GM23338 (cell line): ENCODE results near the gene BPI. TPM values are rescaled to one million over a fixed set of nuclear protein-coding genes. Genes with fewer than 3 reads are reported as not detected.

Experiments
- ATAC-seq: fragments of 200-7000 bp; cut with Tn5 transposase; 3 replicates; pipeline ENCODE4 v1.9.1; 2020
- DNase-seq: peaks from one replicate; pipeline ENCODE4 v3.0.0-alpha.2; 2015; ENCODE audit warnings: low spot score
- H2AFZ ChIP-seq: fragments of 200-600 bp; sonication (generic); 2 replicates; pipeline ENCODE4 v1.8.0; 2016; ENCODE audit warnings: antibody characterized with exemption, mild to moderate bottlenecking, moderate library complexity
- H3F3A ChIP-seq: fragments of 200-600 bp; sonication (generic); replicated peaks from 2 replicates; pipeline ENCODE4 v1.8.0; 2017; ENCODE audit warnings: antibody characterized with exemption, mixed run types, low read depth
- H3K27ac ChIP-seq: fragments of 200-600 bp; sonication (generic); 2 replicates; pipeline ENCODE4 v1.6.1; 2016; ENCODE audit warnings: low read depth
- H3K27me3 ChIP-seq: fragments of 200-600 bp; sonication (generic); 2 replicates; pipeline ENCODE4 v1.8.0; 2016; ENCODE audit warnings: mild to moderate bottlenecking, mixed run types, moderate library complexity; ENCODE audit not compliant: insufficient read depth
- H3K36me3 ChIP-seq: fragments of 200-600 bp; sonication (generic); 2 replicates; pipeline ENCODE4 v1.8.0; 2016; ENCODE audit warnings: mild to moderate bottlenecking; ENCODE audit not compliant: insufficient read depth
- H3K4me1 ChIP-seq: fragments of 200-600 bp; sonication (generic); 2 replicates; pipeline ENCODE4 v1.8.0; 2016; ENCODE audit warnings: mild to moderate bottlenecking, moderate library complexity; ENCODE audit not compliant: insufficient read depth
- H3K4me2 ChIP-seq: fragments of 200-600 bp; sonication (generic); 2 replicates; pipeline ENCODE4 v1.7.1; 2017; ENCODE audit warnings: mixed run types
- H3K4me3 ChIP-seq: fragments of 200-600 bp; sonication (generic); 2 replicates; pipeline ENCODE4 v1.6.1; 2016; ENCODE audit warnings: mixed run types
- H3K79me2 ChIP-seq: fragments of 200-600 bp; sonication (generic); replicated peaks from 2 replicates; pipeline ENCODE4 v1.8.0; 2017; ENCODE audit warnings: mild to moderate bottlenecking; ENCODE audit not compliant: insufficient read depth
- H3K9me2 ChIP-seq: fragments of 200-600 bp; sonication (generic); 2 replicates; pipeline ENCODE4 v1.8.0; 2017; ENCODE audit not compliant: insufficient read depth
- H4K20me1 ChIP-seq: fragments of 200-600 bp; sonication (generic); replicated peaks from 2 replicates; pipeline ENCODE4 v1.8.0; 2017; ENCODE audit warnings: mild to moderate bottlenecking; ENCODE audit not compliant: insufficient read depth
- H3K27ac Mint-ChIP-seq: 2 replicates; pipeline ENCODE4 v1.8.0; 2020; ENCODE audit warnings: inconsistent platforms, mild to moderate bottlenecking, moderate library complexity, mixed read lengths
- H3K27me3 Mint-ChIP-seq: 3 replicates; pipeline ENCODE4 v1.8.0; 2022; ENCODE audit warnings: low read depth, mild to moderate bottlenecking, moderate library complexity, mixed read lengths, inconsistent platforms; ENCODE audit not compliant: insufficient read depth, poor library complexity
- H3K36me3 Mint-ChIP-seq: 3 replicates; pipeline ENCODE4 v1.8.0; 2021; ENCODE audit warnings: low read depth, mild to moderate bottlenecking, inconsistent platforms, moderate library complexity, mixed read lengths
- H3K4me1 Mint-ChIP-seq: 3 replicates; pipeline ENCODE4 v1.8.0; 2020; ENCODE audit warnings: mild to moderate bottlenecking, inconsistent platforms, mixed read lengths
- H3K4me3 Mint-ChIP-seq: 3 replicates; pipeline ENCODE4 v1.8.0; 2021; ENCODE audit warnings: moderate library complexity, mild to moderate bottlenecking, inconsistent platforms, mixed read lengths
- H3K9me3 Mint-ChIP-seq: 3 replicates; pipeline ENCODE4 v1.8.0; 2020; ENCODE audit warnings: moderate library complexity, mild to moderate bottlenecking, inconsistent platforms, mixed read lengths
- CREB1 ChIP-seq: fragments of 250-450 bp; sonication (Bioruptor Pico); IDR thresholded peaks from 2 replicates; pipeline ENCODE4 v1.5.0; 2020; ENCODE audit warnings: low read depth, mild to moderate bottlenecking, moderate library complexity
- EZH2 ChIP-seq: fragments of 200-600 bp; sonication (generic); IDR thresholded peaks from one replicate; pipeline ENCODE4 v1.8.0; 2017; ENCODE audit warnings: antibody characterized with exemption, mild to moderate bottlenecking, low read depth; ENCODE audit not compliant: unreplicated experiment
- EZH2phosphoT487 ChIP-seq: fragments of 200-600 bp; sonication (generic); IDR thresholded peaks from one replicate; pipeline ENCODE4 v1.8.1; 2018; ENCODE audit warnings: antibody characterized with exemption; ENCODE audit not compliant: unreplicated experiment
- JUNB ChIP-seq: IDR thresholded peaks from one replicate; pipeline ENCODE4 v1.6.1; 2016; ENCODE audit warnings: antibody characterized with exemption; ENCODE audit not compliant: unreplicated experiment
- NANOG ChIP-seq: IDR thresholded peaks from 2 replicates; pipeline ENCODE4 v1.6.1; 2016; ENCODE audit warnings: antibody characterized with exemption, borderline replicate concordance
- POLR2AphosphoS5 ChIP-seq: IDR thresholded peaks from 2 replicates; pipeline ENCODE4 v1.6.1; 2016; ENCODE audit warnings: antibody characterized with exemption, low read depth
- STAT1 ChIP-seq: IDR thresholded peaks from one replicate; pipeline ENCODE4 v1.6.1; 2016; ENCODE audit warnings: antibody characterized with exemption; ENCODE audit not compliant: unreplicated experiment
- ZNF114 ChIP-seq: fragments of 250-450 bp; sonication (Bioruptor Pico); IDR thresholded peaks from 2 replicates; pipeline ENCODE4 v1.5.0; 2020; ENCODE audit warnings: mild to moderate bottlenecking, moderate library complexity
- ZNF331 ChIP-seq: fragments of 250-450 bp; sonication (Bioruptor Pico); IDR thresholded peaks from 2 replicates; pipeline ENCODE4 v1.5.0; 2020; ENCODE audit warnings: low read depth, mild to moderate bottlenecking, moderate library complexity
- ZNF462 ChIP-seq: fragments of 250-450 bp; sonication (Bioruptor Pico); IDR thresholded peaks from 2 replicates; pipeline ENCODE4 v1.5.0; 2020; ENCODE audit warnings: mild to moderate bottlenecking, moderate library complexity
- polyA plus RNA-seq: library from polyadenylated mRNA; unstranded; fragments of >200 nt; fragmentation: Nextera tagmentation; extraction: Ambion mirVana; gene quantifications from 2 replicates; pipeline ENCODE4 v1.2.1, GENCODE V29; 2016
- total RNA-seq: library from RNA; depleted of rRNA; stranded (reverse); fragments of >200 nt; shearing (Covaris generic); gene quantifications from 2 replicates; pipeline ENCODE4 v1.2.3, GENCODE V29; 2014
- TF ChIP-seq, protein P1 (sequence below): IDR thresholded peaks from 2 replicates; pipeline ENCODE4 v1.6.1; 2016; ENCODE audit warnings: antibody characterized with exemption
- TF ChIP-seq, protein P2 (sequence below), 2 experiments: fragments of 200-600 bp in 1 of 2; sonication (generic) in 1 of 2; conservative IDR thresholded peaks; 2 replicates each; pipeline versions ENCODE4 v1.5.1 to v1.6.1; 2016 to 2017; ENCODE audit warnings: antibody characterized with exemption in 2 of 2, low read depth in 2 of 2, mild to moderate bottlenecking in 2 of 2, moderate library complexity in 1 of 2
- TF ChIP-seq, protein P3 (sequence below): IDR thresholded peaks from one replicate; pipeline ENCODE4 v1.6.1; 2018; ENCODE audit warnings: antibody characterized with exemption; ENCODE audit not compliant: unreplicated experiment

Gene BPI
- total and polyA plus RNA-seq, 2 experiments from 2014 or later: not detected

DNA sequence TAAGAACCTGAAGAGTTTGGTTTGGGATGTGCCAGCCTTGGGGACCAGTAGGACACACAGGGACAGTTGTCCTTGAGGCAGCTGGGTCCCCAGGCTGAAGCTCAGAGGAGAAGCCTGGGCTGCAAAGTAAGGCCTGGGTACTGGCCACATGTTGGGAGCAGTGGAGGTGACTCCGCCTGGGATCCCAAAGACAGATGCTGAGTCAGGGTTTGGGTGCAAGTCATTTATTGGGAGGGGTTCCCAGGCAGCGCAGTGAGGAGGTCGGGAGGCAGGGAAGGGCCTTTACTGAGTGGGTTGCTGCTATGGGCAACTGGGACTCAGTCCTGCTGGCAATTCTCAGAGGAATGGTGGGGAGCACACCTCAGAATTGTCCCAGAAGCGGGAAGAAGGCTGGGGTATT is 12.4 kb downstream of the BPI start:
- H3K27me3 Mint-ChIP-seq: peaks cover 5% of the 10 kb centered on the region
- H3K4me3 ChIP-seq: no peak overlapping the region

More for the DNA sequence above, 12.4 kb downstream of the BPI start:
- H3K27ac Mint-ChIP-seq: no peak overlapping the region
- TF ChIP-seq NANOG (no peak), STAT1 (no peak), JUNB (no peak), EZH2 (no peak), CREB1 (no peak), ZNF114 (CRISPR knock-in tag) (no peak), POLR2AphosphoS5 (no peak), ZNF462 (CRISPR knock-in tag) (no peak), ZNF331 (no peak), EZH2phosphoT487 (no peak)
- TF ChIP-seq, protein P1, sequence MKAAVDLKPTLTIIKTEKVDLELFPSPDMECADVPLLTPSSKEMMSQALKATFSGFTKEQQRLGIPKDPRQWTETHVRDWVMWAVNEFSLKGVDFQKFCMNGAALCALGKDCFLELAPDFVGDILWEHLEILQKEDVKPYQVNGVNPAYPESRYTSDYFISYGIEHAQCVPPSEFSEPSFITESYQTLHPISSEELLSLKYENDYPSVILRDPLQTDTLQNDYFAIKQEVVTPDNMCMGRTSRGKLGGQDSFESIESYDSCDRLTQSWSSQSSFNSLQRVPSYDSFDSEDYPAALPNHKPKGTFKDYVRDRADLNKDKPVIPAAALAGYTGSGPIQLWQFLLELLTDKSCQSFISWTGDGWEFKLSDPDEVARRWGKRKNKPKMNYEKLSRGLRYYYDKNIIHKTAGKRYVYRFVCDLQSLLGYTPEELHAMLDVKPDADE: no peak
- TF ChIP-seq, protein P2, sequence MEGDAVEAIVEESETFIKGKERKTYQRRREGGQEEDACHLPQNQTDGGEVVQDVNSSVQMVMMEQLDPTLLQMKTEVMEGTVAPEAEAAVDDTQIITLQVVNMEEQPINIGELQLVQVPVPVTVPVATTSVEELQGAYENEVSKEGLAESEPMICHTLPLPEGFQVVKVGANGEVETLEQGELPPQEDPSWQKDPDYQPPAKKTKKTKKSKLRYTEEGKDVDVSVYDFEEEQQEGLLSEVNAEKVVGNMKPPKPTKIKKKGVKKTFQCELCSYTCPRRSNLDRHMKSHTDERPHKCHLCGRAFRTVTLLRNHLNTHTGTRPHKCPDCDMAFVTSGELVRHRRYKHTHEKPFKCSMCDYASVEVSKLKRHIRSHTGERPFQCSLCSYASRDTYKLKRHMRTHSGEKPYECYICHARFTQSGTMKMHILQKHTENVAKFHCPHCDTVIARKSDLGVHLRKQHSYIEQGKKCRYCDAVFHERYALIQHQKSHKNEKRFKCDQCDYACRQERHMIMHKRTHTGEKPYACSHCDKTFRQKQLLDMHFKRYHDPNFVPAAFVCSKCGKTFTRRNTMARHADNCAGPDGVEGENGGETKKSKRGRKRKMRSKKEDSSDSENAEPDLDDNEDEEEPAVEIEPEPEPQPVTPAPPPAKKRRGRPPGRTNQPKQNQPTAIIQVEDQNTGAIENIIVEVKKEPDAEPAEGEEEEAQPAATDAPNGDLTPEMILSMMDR (conservative IDR thresholded peaks at IDR 0.05; ENCODE audit: low read depth in 2 of 2): no peak
- TF ChIP-seq, protein P3, sequence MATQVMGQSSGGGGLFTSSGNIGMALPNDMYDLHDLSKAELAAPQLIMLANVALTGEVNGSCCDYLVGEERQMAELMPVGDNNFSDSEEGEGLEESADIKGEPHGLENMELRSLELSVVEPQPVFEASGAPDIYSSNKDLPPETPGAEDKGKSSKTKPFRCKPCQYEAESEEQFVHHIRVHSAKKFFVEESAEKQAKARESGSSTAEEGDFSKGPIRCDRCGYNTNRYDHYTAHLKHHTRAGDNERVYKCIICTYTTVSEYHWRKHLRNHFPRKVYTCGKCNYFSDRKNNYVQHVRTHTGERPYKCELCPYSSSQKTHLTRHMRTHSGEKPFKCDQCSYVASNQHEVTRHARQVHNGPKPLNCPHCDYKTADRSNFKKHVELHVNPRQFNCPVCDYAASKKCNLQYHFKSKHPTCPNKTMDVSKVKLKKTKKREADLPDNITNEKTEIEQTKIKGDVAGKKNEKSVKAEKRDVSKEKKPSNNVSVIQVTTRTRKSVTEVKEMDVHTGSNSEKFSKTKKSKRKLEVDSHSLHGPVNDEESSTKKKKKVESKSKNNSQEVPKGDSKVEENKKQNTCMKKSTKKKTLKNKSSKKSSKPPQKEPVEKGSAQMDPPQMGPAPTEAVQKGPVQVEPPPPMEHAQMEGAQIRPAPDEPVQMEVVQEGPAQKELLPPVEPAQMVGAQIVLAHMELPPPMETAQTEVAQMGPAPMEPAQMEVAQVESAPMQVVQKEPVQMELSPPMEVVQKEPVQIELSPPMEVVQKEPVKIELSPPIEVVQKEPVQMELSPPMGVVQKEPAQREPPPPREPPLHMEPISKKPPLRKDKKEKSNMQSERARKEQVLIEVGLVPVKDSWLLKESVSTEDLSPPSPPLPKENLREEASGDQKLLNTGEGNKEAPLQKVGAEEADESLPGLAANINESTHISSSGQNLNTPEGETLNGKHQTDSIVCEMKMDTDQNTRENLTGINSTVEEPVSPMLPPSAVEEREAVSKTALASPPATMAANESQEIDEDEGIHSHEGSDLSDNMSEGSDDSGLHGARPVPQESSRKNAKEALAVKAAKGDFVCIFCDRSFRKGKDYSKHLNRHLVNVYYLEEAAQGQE: no peak
- no peaks in the 10 kb centered on the region for H3K27me3 ChIP-seq
- no peaks in the 10 kb centered on the region for H3K36me3 ChIP-seq
- no peaks in the 10 kb centered on the region for H3K79me2 ChIP-seq
- no peak overlapping the region for H3K4me2 ChIP-seq
- H3K4me1 ChIP-seq: no peaks in the 10 kb centered on the region
- H3K4me3 Mint-ChIP-seq: no peak overlapping the region
- H2AFZ ChIP-seq: no peak overlapping the region
- H3K9me2 ChIP-seq: peaks cover 3% of the 10 kb centered on the region; the same call in 1 of the 2 replicates
- H3K27ac ChIP-seq: no peak overlapping the region
- H3K9me3 Mint-ChIP-seq: no peaks in the 10 kb centered on the region
- no peaks in the 10 kb centered on the region for H3K36me3 Mint-ChIP-seq
- no peak for DNase-seq
- no peaks in the 10 kb centered on the region for H3F3A ChIP-seq
- no peaks in the 10 kb centered on the region for H4K20me1 ChIP-seq
- ATAC-seq: no peak
- no peaks in the 10 kb centered on the region for H3K4me1 Mint-ChIP-seq
